Neural cell (in vitro differentiated cells): ENCODE results near the gene PDE1C. TPM values are rescaled to one million over a fixed set of nuclear protein-coding genes. Genes with fewer than 3 reads are reported as not detected.

Experiments
- H2AFZ ChIP-seq: fragments of 200-600, 300-800 bp; sonication (generic), shearing (Covaris generic); 2 replicates; pipeline ENCODE4 v1.6.0; 2014; ENCODE audit warnings: low read depth, mild to moderate bottlenecking, antibody characterized with exemption, low read length, moderate library complexity
- H3F3A ChIP-seq: fragments of 200-600 bp; shearing (Covaris generic); 2 replicates; pipeline ENCODE4 v1.6.1; 2016; ENCODE audit warnings: mild to moderate bottlenecking, moderate library complexity, mixed read lengths, antibody characterized with exemption, low read length; ENCODE audit not compliant: insufficient read depth, poor library complexity, severe bottlenecking
- H3K27ac ChIP-seq: fragments of 200-600, 300-800 bp; sonication (generic), shearing (Covaris generic); 2 replicates; pipeline ENCODE4 v1.5.1; 2014; ENCODE audit warnings: mild to moderate bottlenecking, low read length, moderate library complexity
- H3K27me3 ChIP-seq: fragments of 300-800, 200-600 bp; sonication (generic), shearing (Covaris generic); 2 replicates; pipeline ENCODE4 v1.6.0; 2014; ENCODE audit warnings: mild to moderate bottlenecking, low read depth, low read length, moderate library complexity; ENCODE audit not compliant: insufficient read depth
- H3K36me3 ChIP-seq: fragments of 300-800, 200-600 bp; sonication (generic), shearing (Covaris generic); 2 replicates; pipeline ENCODE4 v1.5.1; 2014; ENCODE audit warnings: mild to moderate bottlenecking, antibody characterized with exemption, low read length, moderate library complexity; ENCODE audit not compliant: insufficient read depth
- H3K4me2 ChIP-seq: fragments of 300-800, 200-600 bp; sonication (generic), shearing (Covaris generic); 2 replicates; pipeline ENCODE4 v1.6.0; 2014; ENCODE audit warnings: mild to moderate bottlenecking, low read length
- H3K4me3 ChIP-seq: fragments of 300-800, 200-600 bp; sonication (generic), shearing (Covaris generic); 2 replicates; pipeline ENCODE4 v1.5.1; 2014; ENCODE audit warnings: mild to moderate bottlenecking, low read length, moderate library complexity
- H3K79me2 ChIP-seq: fragments of 200-600 bp; shearing (Covaris generic); replicated peaks from 2 replicates; pipeline ENCODE4 v1.6.0; 2014; ENCODE audit warnings: mild to moderate bottlenecking, low read length, moderate library complexity; ENCODE audit not compliant: insufficient read depth
- H3K9ac ChIP-seq: fragments of 300-800, 200-600 bp; sonication (generic), shearing (Covaris generic); 2 replicates; pipeline ENCODE4 v1.6.1; 2016; ENCODE audit warnings: mild to moderate bottlenecking, low read length, mixed read lengths
- H3K9me2 ChIP-seq: fragments of 200-600 bp; shearing (Covaris generic); 2 replicates; pipeline ENCODE4 v1.6.1; 2016; ENCODE audit warnings: mild to moderate bottlenecking, low read length, mixed read lengths; ENCODE audit not compliant: insufficient read depth
- H3K9me3 ChIP-seq: fragments of 200-600, 300-800 bp; sonication (generic), shearing (Covaris generic); 2 replicates; pipeline ENCODE4 v1.6.1; 2016; ENCODE audit warnings: mild to moderate bottlenecking, mixed run types, low read length, moderate library complexity, mixed read lengths
- H4K20me1 ChIP-seq: fragments of 200-600 bp; shearing (Covaris generic); 2 replicates; pipeline ENCODE4 v1.6.1; 2016; ENCODE audit warnings: mild to moderate bottlenecking, mixed run types; ENCODE audit not compliant: insufficient read depth
- EP300 ChIP-seq: fragments of 450-650 bp; conservative IDR thresholded peaks from 2 replicates; pipeline ENCODE4 v1.6.1; 2014; ENCODE audit warnings: antibody characterized with exemption, mild to moderate bottlenecking, moderate library complexity; ENCODE audit not compliant: poor library complexity, severe bottlenecking
- EZH2 ChIP-seq: fragments of 200-600, 300-800 bp; shearing (Covaris generic), sonication (generic); IDR thresholded peaks from 2 replicates; pipeline ENCODE4 v1.6.1; 2014; ENCODE audit warnings: antibody characterized with exemption, low read length, borderline replicate concordance, mild to moderate bottlenecking; ENCODE audit not compliant: insufficient read depth, poor library complexity, severe bottlenecking
- MXI1 ChIP-seq: fragments of 450-650 bp; conservative IDR thresholded peaks from 2 replicates; pipeline ENCODE4 v1.6.1; 2014; ENCODE audit warnings: antibody characterized with exemption, mild to moderate bottlenecking; ENCODE audit not compliant: poor library complexity, severe bottlenecking
- POLR2AphosphoS5 ChIP-seq: IDR thresholded peaks from 2 replicates; pipeline ENCODE4 v1.6.1; 2012
- RAD21 ChIP-seq: fragments of 450-650 bp; conservative IDR thresholded peaks from 2 replicates; pipeline ENCODE4 v1.6.1; 2014; ENCODE audit warnings: antibody characterized with exemption, mild to moderate bottlenecking, moderate library complexity
- REST ChIP-seq: IDR thresholded peaks from 2 replicates; pipeline ENCODE4 v1.6.1; 2012; ENCODE audit warnings: borderline replicate concordance
- SMC3 ChIP-seq: fragments of 450-650 bp; conservative IDR thresholded peaks from 2 replicates; pipeline ENCODE4 v1.6.1; 2014; ENCODE audit warnings: antibody characterized with exemption, mild to moderate bottlenecking, moderate library complexity; ENCODE audit not compliant: poor library complexity
- TAF1 ChIP-seq: IDR thresholded peaks from 2 replicates; pipeline ENCODE4 v1.6.1; 2012; ENCODE audit warnings: low read depth
- polyA plus RNA-seq: library from polyadenylated mRNA; depleted of rRNA; stranded (reverse); fragments of >200 nt; gene quantifications from 2 replicates; pipeline ENCODE4 v1.2.3, GENCODE V29; 2014
- TF ChIP-seq, protein P1 (sequence below): fragments of 450-650 bp; IDR thresholded peaks from 2 replicates; pipeline ENCODE4 v1.5.1; 2014; ENCODE audit warnings: antibody characterized with exemption, mild to moderate bottlenecking, moderate library complexity; ENCODE audit not compliant: poor library complexity, severe bottlenecking

Gene PDE1C
- polyA plus RNA-seq, 1 donor from 2014 or later, result 6.6 TPM

DNA sequence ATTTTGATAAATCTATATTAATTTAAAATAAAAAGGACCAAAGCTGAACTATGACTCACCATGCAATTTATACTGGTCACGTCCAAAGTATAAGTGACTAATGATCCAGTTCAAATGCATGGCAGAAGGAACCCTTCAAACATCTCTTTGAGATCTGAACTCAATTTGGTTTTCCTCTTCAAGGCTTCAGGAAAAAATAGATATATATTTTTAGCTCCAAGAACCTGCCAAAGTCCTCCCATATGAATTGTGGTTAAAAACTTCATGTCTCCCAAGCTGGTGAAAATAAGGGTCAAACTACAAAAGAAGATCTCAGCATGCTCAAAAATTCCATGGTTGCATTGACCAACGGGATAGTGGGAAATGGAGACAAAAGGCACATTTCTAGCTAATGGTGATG, 34.6 kb upstream of the PDE1C start:
- Histone ChIP-seq H3K27me3 (no peaks in the 10 kb centered on the region), H3K4me3 (no peak overlapping the region), H2AFZ (no peak overlapping the region), H3K36me3 (no peaks in the 10 kb centered on the region), H3F3A (no peaks in the 10 kb centered on the region), H4K20me1 (no peaks in the 10 kb centered on the region), H3K9me2 (no peaks in the 10 kb centered on the region), H3K27ac (no peak overlapping the region), H3K79me2 (no peaks in the 10 kb centered on the region), H3K9ac (no peak overlapping the region), H3K4me2 (no peak overlapping the region), H3K9me3 (no peaks in the 10 kb centered on the region)
- TF ChIP-seq RAD21 (no peak), EP300 (no peak), TAF1 (no peak), SMC3 (no peak), MXI1 (no peak), REST (no peak), EZH2 (no peak), POLR2AphosphoS5 (no peak)
- TF ChIP-seq, protein P1, sequence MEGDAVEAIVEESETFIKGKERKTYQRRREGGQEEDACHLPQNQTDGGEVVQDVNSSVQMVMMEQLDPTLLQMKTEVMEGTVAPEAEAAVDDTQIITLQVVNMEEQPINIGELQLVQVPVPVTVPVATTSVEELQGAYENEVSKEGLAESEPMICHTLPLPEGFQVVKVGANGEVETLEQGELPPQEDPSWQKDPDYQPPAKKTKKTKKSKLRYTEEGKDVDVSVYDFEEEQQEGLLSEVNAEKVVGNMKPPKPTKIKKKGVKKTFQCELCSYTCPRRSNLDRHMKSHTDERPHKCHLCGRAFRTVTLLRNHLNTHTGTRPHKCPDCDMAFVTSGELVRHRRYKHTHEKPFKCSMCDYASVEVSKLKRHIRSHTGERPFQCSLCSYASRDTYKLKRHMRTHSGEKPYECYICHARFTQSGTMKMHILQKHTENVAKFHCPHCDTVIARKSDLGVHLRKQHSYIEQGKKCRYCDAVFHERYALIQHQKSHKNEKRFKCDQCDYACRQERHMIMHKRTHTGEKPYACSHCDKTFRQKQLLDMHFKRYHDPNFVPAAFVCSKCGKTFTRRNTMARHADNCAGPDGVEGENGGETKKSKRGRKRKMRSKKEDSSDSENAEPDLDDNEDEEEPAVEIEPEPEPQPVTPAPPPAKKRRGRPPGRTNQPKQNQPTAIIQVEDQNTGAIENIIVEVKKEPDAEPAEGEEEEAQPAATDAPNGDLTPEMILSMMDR, result no peak

GRCh38 chr7:32103361-32103760, 33.2 kb upstream of the PDE1C start:
- TF ChIP-seq, protein P1, result no peak
- no peak for TF ChIP-seq POLR2AphosphoS5
- TF ChIP-seq EP300, result no peak
- TF ChIP-seq RAD21, result no peak
- no peak for TF ChIP-seq MXI1
- TF ChIP-seq SMC3, result no peak
- TF ChIP-seq TAF1, result no peak
- TF ChIP-seq REST, result no peak
- no peak for TF ChIP-seq EZH2
- H3K9ac ChIP-seq, result no peak overlapping the region
- H3K9me2 ChIP-seq, result no peaks in the 10 kb centered on the region
- H3K36me3 ChIP-seq, result no peaks in the 10 kb centered on the region
- no peaks in the 10 kb centered on the region for H3F3A ChIP-seq
- H3K9me3 ChIP-seq, result no peaks in the 10 kb centered on the region
- no peak overlapping the region for H3K4me2 ChIP-seq
- no peaks in the 10 kb centered on the region for H3K27me3 ChIP-seq
- no peaks in the 10 kb centered on the region for H3K79me2 ChIP-seq
- H2AFZ ChIP-seq, result no peak overlapping the region
- H3K4me3 ChIP-seq, result no peak overlapping the region
- no peak overlapping the region for H3K27ac ChIP-seq
- no peaks in the 10 kb centered on the region for H4K20me1 ChIP-seq
